Activated CD8-positive, alpha-beta memory T cell treated with anti-CD3 and anti-CD28 coated beads, Interleukin-2, amount 10 ng/mL, durations not matched to agents 7 days and 5 days (primary cell): Measurements from ENCODE around the gene CTNNBIP1. TPM values are rescaled to one million over a fixed set of nuclear protein-coding genes. Genes with fewer than 3 reads are reported as not detected.
A peak's percentile ranks its signal among the peaks of the same experiment; 100 is the strongest.
"Not testable (repeated sequence)": the region's sequence is repeated elsewhere in the genome, so short reads cannot be mapped to it uniquely, and the experiment has no call there.

ENCODE experiments used
- ATAC-seq: fragments of 150-1000 bp; cut with Tn5 transposase; one replicate; pipeline ENCODE4 v1.10.0; 2021; ENCODE audit warnings: moderate library complexity
- CTCF ChIA-PET: fragments of 350-600 bp; sonication (Branson Sonifier 250); formaldehyde crosslinking; loops from one replicate; lab custom pipeline; 2021; ENCODE audit warnings: antibody characterized with exemption; lab: Charles Lee
- DNase-seq: peaks from one replicate; pipeline ENCODE4 v3.0.0-alpha.2; 2020
- H3K27ac Mint-ChIP-seq: one replicate; pipeline ENCODE4 v1.8.0; 2021; ENCODE audit warnings: mild to moderate bottlenecking, mixed read lengths
- H3K27me3 Mint-ChIP-seq: one replicate; pipeline ENCODE4 v1.8.0; 2021; ENCODE audit warnings: mixed read lengths
- H3K36me3 Mint-ChIP-seq: one replicate; pipeline ENCODE4 v1.8.0; 2021; ENCODE audit warnings: mild to moderate bottlenecking, mixed read lengths
- H3K4me1 Mint-ChIP-seq: one replicate; pipeline ENCODE4 v1.8.0; 2021; ENCODE audit warnings: mixed read lengths
- H3K4me3 Mint-ChIP-seq: one replicate; pipeline ENCODE4 v1.8.0; 2021; ENCODE audit warnings: mild to moderate bottlenecking, moderate library complexity, mixed read lengths
- H3K9me3 Mint-ChIP-seq: one replicate; pipeline ENCODE4 v1.8.0; 2022; ENCODE audit warnings: low read depth, mixed read lengths
- total RNA-seq, 2 experiments: library from RNA; stranded (reverse); gene quantifications; one replicate each; pipeline ENCODE4 v1.2.3, GENCODE V29; 2021

Gene CTNNBIP1
- total RNA-seq, 2 experiments from 2014 or later = 10.9 to 15.8 TPM

DNA sequence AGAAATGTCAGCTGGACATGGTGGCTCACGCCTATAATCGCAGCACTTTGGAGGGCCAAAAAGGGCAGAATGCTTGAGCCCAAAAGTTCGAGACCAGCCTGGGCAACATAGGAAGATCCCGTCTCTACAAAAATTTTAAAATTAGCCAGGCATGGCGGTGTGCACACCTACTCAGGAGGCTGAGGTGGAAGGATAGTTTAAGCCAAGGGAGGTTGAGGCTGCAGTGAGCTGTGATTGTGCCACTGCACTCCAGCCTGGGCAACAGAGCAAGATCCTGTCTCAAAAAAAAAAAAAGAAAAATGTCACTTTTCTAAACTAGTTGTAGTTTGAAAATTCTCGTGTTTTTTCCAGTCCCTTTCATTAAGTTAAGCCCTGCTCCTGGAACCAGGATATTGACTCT lies 95.5 kb downstream of the CTNNBIP1 start:
- Mint-ChIP-seq H3K9me3 (no peaks in the 10 kb centered on the region), H3K27me3 (no peaks in the 10 kb centered on the region), H3K27ac (no peak overlapping the region), H3K36me3 (peaks cover 8% of the 10 kb centered on the region), H3K4me1 (peaks cover 14% of the 10 kb centered on the region), H3K4me3 (no peak overlapping the region)
- ATAC-seq = no peak
- CTCF ChIA-PET = interaction anchor here (0.8 to 2.1 kb wide), 2 partner anchors 15 to 29 kb away, joined by 3 to 7 read pairs; no protein-coding TSS in a partner anchor
- DNase-seq = no peak

- no peak for DNase-seq
- peaks cover 21% of the 10 kb centered on the region for H3K4me1 Mint-ChIP-seq
- peaks cover 9% of the 10 kb centered on the region for H3K36me3 Mint-ChIP-seq
- CTCF ChIA-PET = no interaction called here
- H3K4me3 Mint-ChIP-seq = no peak overlapping the region
- no peaks in the 10 kb centered on the region for H3K27me3 Mint-ChIP-seq
- H3K27ac Mint-ChIP-seq = no peak overlapping the region
- H3K9me3 Mint-ChIP-seq = no peaks in the 10 kb centered on the region
- ATAC-seq = no peak
Measured at GRCh38 chr1:9811239-9811966, 98.7 kb downstream of the CTNNBIP1 start.

- Mint-ChIP-seq H3K4me3 (no peak overlapping the region), H3K27ac (no peak overlapping the region), H3K9me3 (no peaks in the 10 kb centered on the region), H3K4me1 (peaks cover 17% of the 10 kb centered on the region), H3K36me3 (peaks cover 6% of the 10 kb centered on the region), H3K27me3 (no peaks in the 10 kb centered on the region)
- ATAC-seq (no peak), DNase-seq (no peak)
- CTCF ChIA-PET = no interaction called here
Measured at GRCh38 chr1:9809100-9809510, 101.0 kb downstream of the CTNNBIP1 start.

DNA sequence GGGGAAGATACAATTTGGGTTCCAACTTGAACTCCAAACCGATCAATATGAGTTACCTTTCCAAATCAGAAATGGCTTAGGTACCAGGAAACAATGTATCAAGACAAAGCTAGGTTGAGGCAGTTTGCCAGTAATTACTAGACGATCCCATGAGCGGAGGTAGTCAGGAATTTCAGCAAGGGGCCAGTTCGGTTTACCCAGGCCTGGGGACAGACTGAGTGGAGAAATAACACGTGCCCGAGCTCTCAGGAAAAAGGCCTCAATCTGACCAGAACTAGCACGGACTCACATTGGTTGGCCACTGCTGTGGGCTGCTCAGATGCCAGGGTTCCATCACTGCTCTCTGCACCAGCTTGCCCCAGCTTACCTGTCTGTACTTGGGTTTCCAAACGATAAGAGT lies 101.6 kb downstream of the CTNNBIP1 start:
- Mint-ChIP-seq H3K36me3 (peaks cover 6% of the 10 kb centered on the region), H3K4me3 (no peak overlapping the region), H3K27me3 (no peaks in the 10 kb centered on the region), H3K4me1 (peaks cover 17% of the 10 kb centered on the region), H3K27ac (no peak overlapping the region), H3K9me3 (no peaks in the 10 kb centered on the region)
- CTCF ChIA-PET = interaction anchor here (1.0 kb wide), 1 partner anchor 11 kb away, joined by 4 read pairs; no protein-coding TSS in a partner anchor
- DNase-seq (no peak), ATAC-seq (no peak)

GRCh38 chr1:9807541-9807940 lies 102.5 kb downstream of the CTNNBIP1 start:
- Mint-ChIP-seq H3K9me3 (no peaks in the 10 kb centered on the region), H3K27me3 (no peaks in the 10 kb centered on the region), H3K4me1 (peaks cover 21% of the 10 kb centered on the region), H3K36me3 (peaks cover 6% of the 10 kb centered on the region), H3K4me3 (no peak overlapping the region), H3K27ac (no peak overlapping the region)
- CTCF ChIA-PET = no interaction called here
- ATAC-seq (no peak), DNase-seq (no peak)

- H3K27ac Mint-ChIP-seq, DNase-seq, H3K4me3 Mint-ChIP-seq, H3K27me3 Mint-ChIP-seq, ATAC-seq, H3K9me3 Mint-ChIP-seq: not testable (repeated sequence)
- CTCF ChIA-PET = interaction anchor here (0.6 to 3.8 kb wide), 3 partner anchors 10 to 23 kb away, joined by 3 to 15 read pairs (median 4); no protein-coding TSS in a partner anchor
- Mint-ChIP-seq H3K36me3 (peaks cover 13% of the 10 kb centered on the region), H3K4me1 (peaks cover 31% of the 10 kb centered on the region)
Measured at GRCh38 chr1:9805972-9806371, 104.1 kb downstream of the CTNNBIP1 start.

GRCh38 chr1:9805006-9805508 lies 105.0 kb downstream of the CTNNBIP1 start:
- Mint-ChIP-seq H3K4me3 (no peak overlapping the region), H3K9me3 (no peaks in the 10 kb centered on the region), H3K36me3 (peaks cover 13% of the 10 kb centered on the region), H3K27me3 (no peaks in the 10 kb centered on the region), H3K27ac (no peak overlapping the region), H3K4me1 (peaks cover 32% of the 10 kb centered on the region)
- CTCF ChIA-PET = interaction anchor here (0.6 to 3.8 kb wide), 5 partner anchors 11 to 348 kb away, joined by 3 to 15 read pairs (median 3); no protein-coding TSS in a partner anchor
- no peak for DNase-seq
- no peak for ATAC-seq

DNA sequence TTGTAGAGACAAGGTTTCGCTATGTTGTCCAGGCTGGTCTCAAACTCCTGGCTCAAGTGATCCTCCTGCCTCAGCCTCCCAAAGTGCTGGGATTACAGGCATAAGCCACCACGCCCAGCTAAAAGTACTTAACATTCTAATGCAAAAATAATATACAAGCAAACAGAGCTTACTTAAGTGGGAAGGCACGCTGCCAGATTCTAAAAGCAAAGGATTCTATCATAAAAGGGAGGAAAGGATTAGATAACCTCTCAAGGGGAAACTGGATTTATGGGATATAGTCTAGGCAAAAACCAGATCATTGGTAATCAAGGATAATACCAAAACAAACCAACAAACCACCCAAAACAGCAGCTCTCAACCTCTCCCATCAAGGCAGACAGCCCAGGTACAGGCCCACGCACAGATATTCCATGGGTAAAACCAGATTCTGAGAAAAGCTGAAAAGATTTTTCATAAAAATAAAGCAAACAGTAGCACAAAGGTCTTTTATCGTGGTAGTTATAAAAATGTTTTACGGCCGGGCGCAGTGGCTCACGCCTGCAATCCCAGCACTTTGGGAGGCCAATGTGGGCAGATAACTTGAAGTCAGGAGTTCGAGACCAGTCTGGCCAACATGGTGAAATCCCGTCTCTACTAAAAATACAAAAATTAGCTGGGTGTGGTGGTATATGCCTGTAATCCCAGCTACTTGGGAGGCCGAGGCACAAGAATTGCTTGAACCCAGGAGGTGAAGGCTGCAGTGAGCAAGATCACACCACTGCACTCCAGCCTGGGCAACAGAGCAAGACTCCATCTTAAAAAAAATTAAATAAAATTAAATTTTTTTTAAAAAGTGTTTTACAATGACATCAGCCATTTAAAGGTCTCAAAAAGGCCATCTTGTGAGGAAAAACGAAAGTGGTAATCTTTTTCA lies 106.8 kb downstream of the CTNNBIP1 start:
- CTCF ChIA-PET = interaction anchor here (0.6 to 3.8 kb wide), 3 partner anchors 18 to 65 kb away, joined by 3 to 15 read pairs (median 4); no protein-coding TSS in a partner anchor
- not testable (repeated sequence) for H3K27ac Mint-ChIP-seq, ATAC-seq, H3K9me3 Mint-ChIP-seq, H3K27me3 Mint-ChIP-seq, H3K4me3 Mint-ChIP-seq, DNase-seq
- Mint-ChIP-seq H3K4me1 (peaks cover 42% of the 10 kb centered on the region), H3K36me3 (peaks cover 17% of the 10 kb centered on the region)

DNA sequence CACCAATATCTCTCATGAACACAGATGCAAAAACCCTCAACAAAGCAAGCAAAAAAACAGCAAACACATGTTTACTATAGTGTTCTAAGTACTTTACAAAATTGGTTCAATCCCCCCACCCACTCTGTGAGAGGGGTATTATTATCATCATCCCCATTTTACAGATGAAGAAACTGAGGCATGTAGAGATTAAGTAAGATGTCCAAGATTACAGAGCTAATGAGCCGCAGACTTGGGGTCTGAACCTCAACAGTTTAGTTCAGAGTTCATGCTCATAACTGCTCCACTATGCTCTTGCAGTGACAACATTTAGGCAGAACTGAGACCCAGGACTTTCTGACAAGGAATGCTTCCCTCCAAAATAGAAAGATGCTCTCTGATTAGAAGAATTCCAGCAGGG lies 108.2 kb downstream of the CTNNBIP1 start:
- ATAC-seq = no peak
- H3K27ac Mint-ChIP-seq = peak overlapping the region; percentile 40
- CTCF ChIA-PET = interaction anchor here (0.6 to 1.4 kb wide), 3 partner anchors 17 to 175 kb away, joined by 4 to 7 read pairs (median 4); no protein-coding TSS in a partner anchor

More for the DNA sequence above, 108.2 kb downstream of the CTNNBIP1 start:
- no peak overlapping the region for H3K4me3 Mint-ChIP-seq
- H3K27me3 Mint-ChIP-seq = no peaks in the 10 kb centered on the region
- H3K4me1 Mint-ChIP-seq = peaks cover 44% of the 10 kb centered on the region
- no peak for DNase-seq
- no peaks in the 10 kb centered on the region for H3K9me3 Mint-ChIP-seq
- peaks cover 16% of the 10 kb centered on the region for H3K36me3 Mint-ChIP-seq

Other genes starting within 250 kb of the CTNNBIP1 start
- 10 to 100 TPM; 81.5 to 99.3 TPM for gene CLSTN1, start 86.3 kb downstream of the CTNNBIP1 start, total RNA-seq
- gene LZIC, start 33.1 kb upstream of the CTNNBIP1 start, total RNA-seq = 10 to 100 TPM; 25.0 to 27.7 TPM
- 1 to 10 TPM; 6.5 to 10.0 TPM for gene NMNAT1, start 33.2 kb upstream of the CTNNBIP1 start, total RNA-seq
- gene RBP7, start 87.0 kb upstream of the CTNNBIP1 start, total RNA-seq = not detected
- gene UBE4B, start 122.7 kb upstream of the CTNNBIP1 start, total RNA-seq = 10 to 100 TPM; 28.7 to 30.4 TPM